ENCODE data around the gene FGF7. TPM values are rescaled to one million over a fixed set of nuclear protein-coding genes. Genes with fewer than 3 reads are reported as not detected.
"Not testable (repeated sequence)": the region's sequence is repeated elsewhere in the genome, so short reads cannot be mapped to it uniquely, and the experiment has no call there.

The FGF7 gene
- 0.05 TPM in 1 of 2 replicates, not detected in the other for total RNA-seq

- intact Hi-C loops (cut with micrococcal nuclease), result loop anchor here (5.0 to 10.0 kb wide), 2 partner anchors 268 to 724 kb away; partner anchors contain the start of gene COPS2
These were observed at the start of gene FGF7 for GRCh38 chr15:49423021-49423420. TSS of gene FGF7 (plus strand) at chr15:49423242. CDS start at chr15:49424298, 1,056 bp downstream.

DNA sequence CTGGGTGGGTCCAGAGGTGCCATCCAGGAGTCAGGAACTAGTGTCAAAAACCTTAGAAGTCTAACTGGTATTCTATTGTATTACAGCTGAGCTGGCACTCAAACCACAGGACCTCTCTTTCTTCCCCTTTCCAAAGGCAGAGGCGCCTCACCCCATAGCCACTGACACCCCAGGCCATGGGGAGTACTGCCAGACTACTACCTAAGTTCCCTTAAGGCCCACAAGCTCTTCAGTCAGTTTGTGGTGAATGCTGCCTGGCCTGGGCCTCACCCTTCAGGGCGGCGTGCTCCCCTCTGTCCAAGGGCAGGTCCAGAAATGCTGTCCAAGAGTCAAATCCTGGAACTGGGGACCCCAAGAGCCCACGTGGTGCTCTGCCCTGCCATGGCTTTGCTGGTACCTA is 43.0 kb upstream of the FGF7 start:
- intact Hi-C loops (cut with micrococcal nuclease), result no loop called here

DNA sequence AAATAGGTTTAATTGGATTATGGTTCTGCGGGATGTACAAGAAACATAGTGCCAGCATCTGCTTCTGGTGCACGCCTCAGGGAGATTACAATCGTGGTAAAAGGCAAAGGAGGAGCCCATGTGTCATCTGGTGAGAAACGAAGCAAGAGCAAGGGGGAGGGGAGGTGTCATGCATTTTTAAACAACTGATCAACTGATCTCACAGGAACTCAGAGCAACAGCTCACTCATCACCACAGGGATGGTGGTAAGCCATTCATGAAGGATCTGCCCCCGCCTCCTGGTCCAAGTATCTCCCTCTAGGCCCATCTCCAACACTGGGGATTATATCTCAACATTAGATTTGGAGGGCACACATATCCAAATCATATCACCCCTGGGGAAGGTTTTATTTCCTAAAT is 42.1 kb upstream of the FGF7 start:
- intact Hi-C loops (cut with micrococcal nuclease), result no loop called here

- intact Hi-C loops (cut with micrococcal nuclease), result no loop called here
These were observed 40.6 kb upstream of the FGF7 start for GRCh38 chr15:49382394-49382793.

DNA sequence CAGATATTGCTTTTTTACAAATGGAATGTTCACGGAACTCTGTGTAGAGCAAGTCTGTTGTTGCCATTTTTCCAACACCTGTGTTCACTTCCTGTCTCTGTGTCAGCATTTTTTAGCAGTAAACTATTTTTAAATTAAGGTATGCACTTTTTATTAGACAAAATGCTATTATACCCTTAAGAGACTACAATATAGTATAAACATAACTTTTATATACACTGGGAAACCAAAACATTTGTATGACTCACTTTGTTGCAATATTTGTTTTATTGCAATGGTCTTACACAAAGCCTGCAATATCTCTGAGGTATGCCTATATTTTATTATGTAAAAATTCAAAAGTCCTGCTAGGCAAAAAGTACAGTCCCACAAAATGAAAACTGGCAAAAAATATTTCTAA is 39.8 kb upstream of the FGF7 start:
- intact Hi-C loops (cut with micrococcal nuclease), result no loop called here

GRCh38 chr15:49387471-49387870 is 35.6 kb upstream of the FGF7 start:
- intact Hi-C loops (cut with micrococcal nuclease), result no loop called here

DNA sequence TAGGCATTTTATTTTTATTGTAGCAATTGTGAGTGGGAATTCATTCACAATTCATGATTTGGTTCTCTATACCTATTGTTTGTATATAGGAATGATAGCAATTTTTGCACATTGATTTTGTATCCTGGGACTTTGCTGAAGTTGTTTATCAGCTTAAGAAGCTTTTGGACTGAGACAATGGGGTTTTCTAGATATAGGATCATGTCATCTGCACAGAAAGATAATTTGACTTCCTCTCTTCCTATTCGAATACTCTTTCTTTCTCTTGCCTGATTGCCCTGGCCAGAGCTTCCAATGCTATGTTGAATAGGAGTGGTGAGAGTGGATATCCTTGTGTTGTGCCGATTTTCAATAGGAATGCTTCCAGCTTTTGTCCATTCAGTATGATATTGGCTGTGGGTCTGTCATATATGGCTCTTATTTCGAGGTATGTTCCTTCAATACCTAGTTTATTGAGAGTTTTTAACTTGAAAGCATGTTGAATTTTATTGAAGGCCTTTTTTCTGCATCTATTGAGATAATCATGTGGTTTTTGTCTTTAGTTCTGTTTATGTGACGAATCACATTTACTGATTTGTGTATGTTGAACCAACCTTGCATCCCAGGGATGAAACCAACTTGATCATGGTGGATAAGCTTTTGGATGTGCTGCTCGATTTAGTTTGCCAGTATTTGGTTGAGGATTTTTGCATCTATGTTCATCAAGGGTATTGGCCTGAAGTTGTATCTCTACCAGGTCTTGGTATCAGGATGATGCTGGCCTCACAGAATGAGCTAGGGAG is 20.3 kb upstream of the FGF7 start:
- intact Hi-C loops (cut with micrococcal nuclease), result not testable (repeated sequence)

DNA sequence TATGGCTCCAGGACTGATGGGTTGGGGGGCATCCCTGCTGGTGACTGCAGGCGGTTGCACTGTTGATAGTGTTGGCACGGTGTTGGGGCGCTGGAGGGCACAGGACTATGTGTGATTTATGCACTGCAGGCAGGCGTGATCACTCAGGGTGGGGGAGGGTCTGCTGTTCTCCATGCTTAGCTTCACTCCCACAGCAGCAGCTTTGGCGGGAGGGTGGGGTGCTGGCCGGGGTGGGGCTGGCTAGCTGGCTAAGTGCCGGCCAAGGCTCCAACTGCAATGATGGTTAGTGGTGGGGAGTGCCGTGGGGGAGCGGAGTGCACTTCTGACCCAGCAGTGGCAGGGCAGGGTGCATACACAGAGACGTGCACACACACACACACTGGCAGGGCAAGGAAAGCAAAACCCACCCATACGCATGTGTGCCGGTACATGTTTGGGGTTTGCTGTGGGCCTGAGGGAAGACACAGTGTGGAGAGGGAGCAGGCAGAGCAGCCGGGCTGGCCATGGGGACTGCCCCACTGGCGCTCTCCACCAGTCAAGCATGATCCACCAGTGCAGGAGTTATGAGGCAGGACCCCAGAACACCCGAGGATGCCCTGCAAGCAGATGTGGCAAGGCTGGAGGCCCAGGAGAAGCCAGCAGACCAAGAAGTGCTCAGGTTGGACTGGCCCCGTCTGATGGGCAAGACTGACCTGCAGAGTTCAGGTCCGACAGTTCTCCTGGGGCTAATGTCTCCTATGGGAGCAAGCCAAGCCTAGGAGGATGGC is 16.5 kb upstream of the FGF7 start:
- intact Hi-C loops (cut with micrococcal nuclease), result no loop called here

- intact Hi-C loops (cut with micrococcal nuclease), result no loop called here
These were observed 12.4 kb upstream of the FGF7 start for GRCh38 chr15:49410641-49411040.

DNA sequence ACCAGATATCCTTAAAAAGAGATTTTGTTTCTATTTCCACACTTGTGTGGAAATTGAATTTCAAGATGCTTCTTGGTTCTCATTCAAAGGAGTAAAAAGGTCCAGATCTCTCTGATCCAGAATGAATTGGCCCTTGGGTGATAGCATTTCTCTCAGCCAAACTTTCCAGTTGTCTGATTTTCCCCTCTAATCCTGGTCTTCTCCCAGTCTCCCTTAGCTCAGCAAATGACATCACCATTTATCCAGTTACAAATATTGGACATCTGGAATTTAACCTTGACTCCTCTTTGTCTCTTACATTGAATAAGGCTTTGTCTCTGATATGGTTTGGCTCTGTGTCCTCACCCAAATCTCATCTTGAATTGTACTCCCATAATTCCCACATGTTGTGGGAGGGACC is 10.2 kb upstream of the FGF7 start:
- intact Hi-C loops (cut with micrococcal nuclease), result no loop called here

- intact Hi-C loops (cut with micrococcal nuclease), result no loop called here
These were observed 7.9 kb upstream of the FGF7 start for GRCh38 chr15:49415149-49415548.

GRCh38 chr15:49415638-49416037 is 7.4 kb upstream of the FGF7 start:
- intact Hi-C loops (cut with micrococcal nuclease), result no loop called here

DNA sequence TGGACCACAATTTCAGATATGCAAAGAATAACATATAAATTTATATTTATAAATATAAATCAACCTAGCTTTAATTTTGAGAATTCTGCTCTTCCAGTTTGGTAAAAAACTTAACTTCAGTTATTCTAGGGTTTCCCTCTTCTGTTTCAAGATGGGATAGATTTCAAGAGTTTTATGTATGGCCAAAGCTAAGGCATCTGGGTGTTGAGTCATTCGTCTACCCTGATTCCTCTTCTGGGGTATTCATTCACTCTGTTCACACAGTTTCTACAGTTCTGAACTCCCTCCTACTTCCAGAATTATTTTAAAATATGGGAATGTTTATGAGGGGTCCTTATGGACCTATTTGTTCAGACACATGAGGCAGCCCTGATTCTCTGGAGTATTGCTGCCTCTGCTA is 4.2 kb upstream of the FGF7 start:
- intact Hi-C loops (cut with micrococcal nuclease), result no loop called here

DNA sequence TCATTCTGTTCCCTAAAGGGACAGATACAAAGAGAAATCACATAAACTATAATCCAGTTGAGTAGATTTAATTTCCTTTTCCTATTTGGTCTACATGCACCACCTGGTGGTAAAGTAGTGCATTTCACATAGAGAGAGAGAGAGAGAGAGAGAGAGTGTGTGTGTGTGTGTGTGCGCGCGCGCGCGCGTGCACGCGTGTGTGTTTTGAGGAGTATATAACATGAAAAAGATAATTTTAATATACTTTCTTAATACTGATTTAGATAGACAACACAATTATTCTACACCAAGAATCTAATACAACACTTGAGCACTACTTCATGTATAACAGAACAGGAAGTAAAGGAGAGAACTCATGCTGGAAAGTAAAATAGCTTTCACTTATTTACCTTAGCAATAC is 1.1 kb upstream of the FGF7 start:
- intact Hi-C loops (cut with micrococcal nuclease), result loop anchor here (1.0 to 10.0 kb wide), 4 partner anchors 187 to 725 kb away; partner anchors contain the start of gene COPS2

- intact Hi-C loops (cut with micrococcal nuclease), result loop anchor here (5.0 to 10.0 kb wide), 2 partner anchors 269 to 723 kb away; partner anchors contain the start of gene COPS2
These were observed 984 bp downstream of the FGF7 start for GRCh38 chr15:49423901-49424550.

DNA sequence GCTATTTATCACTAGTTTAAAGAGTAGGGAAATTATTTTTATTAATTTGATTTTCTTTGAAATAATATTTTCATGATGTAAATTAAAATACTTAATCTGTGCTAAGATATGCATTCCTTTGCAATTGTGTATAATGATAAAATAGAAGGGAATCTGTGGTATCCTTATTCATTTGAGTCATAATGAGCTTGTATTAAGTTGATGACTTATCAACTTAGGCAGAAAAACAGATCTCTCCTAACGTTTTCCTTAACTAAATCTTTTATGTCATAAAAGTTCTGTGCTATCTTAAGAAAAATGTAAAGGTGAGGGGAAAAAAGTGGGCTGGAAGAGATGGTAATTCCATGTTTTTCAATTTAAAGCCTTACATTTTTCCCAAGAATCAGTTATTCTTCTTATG is 1.9 kb downstream of the FGF7 start:
- intact Hi-C loops (cut with micrococcal nuclease), result loop anchor here (5.0 to 10.0 kb wide), 2 partner anchors 270 to 722 kb away; partner anchors contain the start of gene COPS2

DNA sequence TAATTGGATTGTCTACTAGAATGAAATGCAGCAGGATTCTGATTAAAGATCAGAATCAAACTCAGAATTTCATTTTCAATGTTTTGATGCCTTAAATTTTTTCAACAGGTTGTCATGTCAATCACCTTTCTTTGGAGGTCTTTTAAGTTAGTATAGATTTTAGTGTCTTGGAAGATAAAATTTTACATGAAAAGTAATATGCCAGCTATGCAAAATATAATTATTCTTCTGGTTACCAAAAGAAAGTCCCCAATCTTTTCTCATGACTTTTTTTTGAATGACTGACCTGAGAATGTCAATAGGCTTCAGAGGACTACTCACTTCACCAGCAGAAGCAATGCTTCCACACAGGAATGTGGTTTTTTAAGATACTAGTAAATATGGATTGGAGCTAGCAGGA is 4.3 kb downstream of the FGF7 start:
- intact Hi-C loops (cut with micrococcal nuclease), result loop anchor here (10.0 kb wide), 1 partner anchor 273 kb away; the partner anchor contains the start of gene COPS2

DNA sequence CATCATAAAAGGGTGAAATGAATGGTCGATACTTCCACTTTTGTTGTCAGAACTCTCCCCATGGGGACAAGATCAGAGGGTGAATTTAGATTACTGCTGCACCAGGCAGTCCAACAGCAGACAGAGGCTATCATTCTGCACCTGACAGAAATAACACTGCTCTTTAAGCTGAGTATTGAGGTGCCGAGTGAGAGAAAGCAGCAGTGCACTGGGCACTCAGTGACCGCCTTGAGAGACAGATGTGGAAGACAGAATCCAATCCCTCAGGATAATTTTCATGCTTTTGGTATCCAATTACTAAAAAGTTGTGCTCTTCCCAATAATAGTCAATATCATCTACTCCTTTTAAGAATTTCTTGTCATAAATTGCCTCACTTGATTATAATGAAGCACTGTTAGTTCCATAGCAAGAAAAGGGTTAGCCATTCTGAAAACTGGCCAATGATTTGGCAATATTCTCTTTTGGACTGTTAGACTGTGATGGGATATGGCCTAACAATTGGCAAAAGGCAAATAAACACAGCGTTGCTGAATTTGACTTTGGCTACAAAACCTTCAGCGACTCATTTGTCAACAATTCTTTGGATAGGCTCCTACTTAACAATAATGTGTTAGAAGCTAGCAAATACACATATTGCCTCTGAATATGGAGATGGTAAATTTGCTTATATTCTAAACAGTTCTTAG is 5.5 kb downstream of the FGF7 start:
- intact Hi-C loops (cut with micrococcal nuclease), result loop anchor here (10.0 kb wide), 1 partner anchor 274 kb away; the partner anchor contains the start of gene COPS2

GRCh38 chr15:49430046-49430445 is 7.0 kb downstream of the FGF7 start:
- intact Hi-C loops (cut with micrococcal nuclease), result no loop called here

DNA sequence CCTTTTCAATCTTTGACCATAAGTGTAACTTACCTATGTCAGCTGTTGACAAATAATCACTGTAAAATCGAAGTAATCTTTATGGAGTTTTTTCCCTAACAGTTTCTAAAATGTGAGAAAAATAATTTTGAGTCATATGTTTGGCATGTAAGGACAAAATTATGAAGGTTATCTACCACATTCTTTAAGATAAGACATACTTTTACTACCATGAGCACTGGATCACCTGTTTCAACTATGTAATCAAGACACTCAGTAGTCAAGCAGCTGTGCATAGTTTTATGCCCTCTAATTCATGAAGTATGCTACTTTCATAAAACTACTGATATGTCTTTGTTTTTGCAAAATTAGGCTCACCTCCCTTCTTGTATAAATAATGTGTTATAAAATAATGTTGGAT is 12.1 kb downstream of the FGF7 start:
- intact Hi-C loops (cut with micrococcal nuclease), result no loop called here

DNA sequence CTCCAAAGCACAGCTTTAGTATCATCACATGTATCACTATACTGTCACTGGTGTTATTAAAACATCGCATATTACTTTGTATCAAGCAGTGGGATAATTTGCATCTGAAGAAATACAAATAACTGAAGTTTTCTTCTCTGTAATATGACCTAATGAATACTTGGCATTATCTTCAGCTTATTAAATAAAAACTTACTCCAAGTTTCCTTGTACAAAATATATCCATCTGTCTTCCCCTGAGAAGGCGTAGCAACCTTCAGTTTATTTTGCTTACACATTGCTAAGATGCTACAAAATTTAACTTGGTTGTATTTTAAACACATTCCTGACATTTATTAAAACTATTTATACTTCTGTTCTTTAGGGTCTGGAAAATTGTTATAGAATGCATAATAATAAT is 13.7 kb downstream of the FGF7 start:
- intact Hi-C loops (cut with micrococcal nuclease), result no loop called here

Measured in T-helper 2 cell treated with Interferon-gamma antibody and Interleukin-4, amounts not matched to agents 100 ng/mL and 5 ng/mL, for 36 hours (primary cell).